ENCODE measurements around the gene UNC45A.

GRCh38 chr15:90966262-90966661 lies 31.2 kb downstream of the UNC45A start:
- TF ChIP-seq CTCF (conservative IDR thresholded peaks at IDR 0.05; ENCODE audit: low read length) (no peak), EZH2phosphoT487 (IDR thresholded peaks at IDR 0.05; ENCODE audit: borderline replicate concordance, low read depth, low read length) (no peak)
